ENCODE measurements around the gene KLF11.

KLF11 gene

DNA sequence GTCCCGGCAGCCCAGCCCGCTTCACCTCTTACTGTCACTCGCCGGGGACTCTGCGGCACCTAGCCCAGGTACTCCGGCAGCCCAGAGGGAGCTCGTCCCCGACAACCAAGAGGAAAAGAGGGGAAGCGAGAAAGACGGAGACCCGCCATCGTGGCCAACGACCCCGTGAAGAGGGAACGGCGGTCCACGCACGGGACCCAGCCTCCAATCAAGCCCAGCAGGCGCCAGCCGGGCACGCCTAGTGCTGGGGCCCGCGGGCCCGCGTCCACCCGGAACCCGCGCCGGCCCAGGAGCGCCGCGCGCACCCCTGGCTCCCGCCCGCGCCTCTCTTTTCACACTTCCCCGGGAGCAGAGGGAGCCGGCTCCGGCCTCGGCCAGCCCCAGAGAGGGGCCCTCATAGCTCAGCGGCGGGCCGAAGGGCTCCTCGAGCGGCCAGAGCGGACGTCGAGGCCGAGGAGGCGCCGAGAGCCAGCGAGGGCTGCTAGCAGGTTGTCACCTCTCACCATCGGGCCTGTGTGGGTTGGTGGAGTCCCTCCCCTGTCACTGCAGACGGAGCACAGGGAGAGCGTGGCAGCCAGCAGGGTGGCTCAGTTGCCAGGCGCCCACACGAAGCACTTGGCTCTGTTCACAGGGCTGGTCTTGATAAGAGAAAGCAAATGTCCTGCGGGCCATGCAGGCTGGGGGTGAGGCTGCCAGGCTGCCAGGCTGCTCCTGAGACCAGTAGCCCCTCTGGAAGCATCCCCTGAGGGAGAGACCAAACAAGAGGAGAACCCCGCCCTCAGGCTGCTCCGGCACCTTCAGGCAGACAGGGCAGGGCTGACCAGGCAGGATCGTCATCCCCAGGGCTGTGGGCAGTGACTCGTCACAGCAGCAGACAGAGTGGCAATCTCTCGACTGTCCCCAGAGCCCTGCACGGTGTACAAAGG is 36.9 kb upstream of the KLF11 start:
- no peak overlapping the region for H3K4me3 ChIP-seq (replicated peaks; ENCODE audit: low read depth, low read length)
- DNase-seq (ENCODE audit: extremely low read depth, insufficient read length): no peak
- H3K27me3 ChIP-seq (replicated peaks; ENCODE audit: control insufficient read depth, insufficient read depth, low read length): no peaks in the 10 kb centered on the region; the same call in 1 of the 2 replicates
- H3K36me3 ChIP-seq (ENCODE audit: control insufficient read depth, insufficient read depth, low read length): no peaks in the 10 kb centered on the region
- TF ChIP-seq, protein P1, sequence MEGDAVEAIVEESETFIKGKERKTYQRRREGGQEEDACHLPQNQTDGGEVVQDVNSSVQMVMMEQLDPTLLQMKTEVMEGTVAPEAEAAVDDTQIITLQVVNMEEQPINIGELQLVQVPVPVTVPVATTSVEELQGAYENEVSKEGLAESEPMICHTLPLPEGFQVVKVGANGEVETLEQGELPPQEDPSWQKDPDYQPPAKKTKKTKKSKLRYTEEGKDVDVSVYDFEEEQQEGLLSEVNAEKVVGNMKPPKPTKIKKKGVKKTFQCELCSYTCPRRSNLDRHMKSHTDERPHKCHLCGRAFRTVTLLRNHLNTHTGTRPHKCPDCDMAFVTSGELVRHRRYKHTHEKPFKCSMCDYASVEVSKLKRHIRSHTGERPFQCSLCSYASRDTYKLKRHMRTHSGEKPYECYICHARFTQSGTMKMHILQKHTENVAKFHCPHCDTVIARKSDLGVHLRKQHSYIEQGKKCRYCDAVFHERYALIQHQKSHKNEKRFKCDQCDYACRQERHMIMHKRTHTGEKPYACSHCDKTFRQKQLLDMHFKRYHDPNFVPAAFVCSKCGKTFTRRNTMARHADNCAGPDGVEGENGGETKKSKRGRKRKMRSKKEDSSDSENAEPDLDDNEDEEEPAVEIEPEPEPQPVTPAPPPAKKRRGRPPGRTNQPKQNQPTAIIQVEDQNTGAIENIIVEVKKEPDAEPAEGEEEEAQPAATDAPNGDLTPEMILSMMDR (IDR thresholded peaks at IDR 0.05; ENCODE audit: insufficient read depth, low read length, poor library complexity, severe bottlenecking): no peak

DNA sequence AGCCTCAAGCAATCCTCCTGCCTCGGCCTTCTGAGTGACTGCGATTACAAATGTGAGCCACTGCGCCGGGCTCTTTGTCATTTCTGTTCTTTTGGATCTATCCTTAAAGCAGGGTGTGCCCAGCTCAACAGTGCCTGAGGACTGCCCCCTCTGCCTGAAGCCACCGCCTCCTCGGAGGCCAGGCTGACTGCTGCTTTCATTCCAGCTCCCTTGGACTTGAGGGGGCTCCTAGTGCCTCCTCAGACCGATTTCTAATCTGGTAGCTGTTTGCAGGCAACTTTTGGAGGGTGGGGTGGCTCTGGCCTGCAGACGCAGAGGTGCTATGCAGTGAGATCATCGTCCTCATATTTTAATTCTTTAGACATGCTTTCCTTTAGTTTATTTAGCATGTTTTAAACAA is 35.9 kb upstream of the KLF11 start:
- DNase-seq (ENCODE audit: extremely low read depth, insufficient read length): no peak
- Histone ChIP-seq H3K4me3 (replicated peaks; ENCODE audit: low read depth, low read length) (no peak overlapping the region), H3K27me3 (replicated peaks; ENCODE audit: control insufficient read depth, insufficient read depth, low read length) (no peaks in the 10 kb centered on the region; the same call in 1 of the 2 replicates), H3K36me3 (ENCODE audit: control insufficient read depth, insufficient read depth, low read length) (no peaks in the 10 kb centered on the region)
- TF ChIP-seq, protein P1 (IDR thresholded peaks at IDR 0.05; ENCODE audit: insufficient read depth, low read length, poor library complexity, severe bottlenecking): no peak

DNA sequence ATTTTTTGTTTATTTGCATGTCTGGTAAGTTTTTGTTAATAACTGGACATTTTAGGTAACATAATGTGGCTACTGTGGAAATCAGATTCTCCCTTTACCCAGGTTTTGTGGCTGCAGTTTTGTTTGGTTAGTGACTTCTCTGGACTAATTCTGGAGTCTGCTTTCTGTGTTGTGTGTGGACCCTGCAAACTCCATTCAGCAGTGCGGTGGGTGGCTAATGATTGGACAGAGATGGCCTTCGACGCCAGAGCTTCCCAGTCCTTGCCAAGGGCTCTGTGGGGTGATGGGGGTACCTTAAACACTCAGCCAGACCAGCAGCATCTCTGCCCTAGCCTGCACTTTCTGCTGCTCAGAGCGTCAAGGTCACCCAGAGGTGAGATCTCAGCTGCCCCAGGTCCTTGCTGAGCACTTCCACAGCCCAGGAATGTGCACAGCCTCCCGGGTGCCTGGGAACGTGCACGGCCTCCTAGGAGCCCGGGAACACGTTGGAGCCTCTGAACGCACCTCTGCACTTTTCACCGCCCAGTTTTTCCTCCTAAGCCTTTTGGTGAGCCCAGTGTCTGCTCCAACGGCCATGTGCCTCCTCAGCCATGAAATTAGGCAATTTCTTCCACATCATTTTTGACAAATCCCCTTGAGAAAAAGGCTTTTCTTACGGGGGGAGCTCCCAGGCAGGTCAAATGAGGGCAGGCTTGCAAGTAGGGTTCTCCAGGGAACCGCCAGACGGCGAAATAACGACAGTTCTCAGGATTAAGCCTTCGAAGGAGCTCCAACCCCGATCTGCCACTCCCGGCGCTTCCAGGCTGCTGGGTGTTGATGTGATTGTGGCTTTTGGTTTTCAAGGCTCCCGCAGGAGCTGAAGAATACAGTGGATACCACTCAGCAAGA is 35.2 kb upstream of the KLF11 start:
- no peak for DNase-seq (ENCODE audit: extremely low read depth, insufficient read length)
- Histone ChIP-seq H3K36me3 (ENCODE audit: control insufficient read depth, insufficient read depth, low read length) (no peaks in the 10 kb centered on the region), H3K27me3 (replicated peaks; ENCODE audit: control insufficient read depth, insufficient read depth, low read length) (no peaks in the 10 kb centered on the region; the same call in 1 of the 2 replicates), H3K4me3 (replicated peaks; ENCODE audit: low read depth, low read length) (no peak overlapping the region)
- TF ChIP-seq, protein P1 (IDR thresholded peaks at IDR 0.05; ENCODE audit: insufficient read depth, low read length, poor library complexity, severe bottlenecking): no peak

DNA sequence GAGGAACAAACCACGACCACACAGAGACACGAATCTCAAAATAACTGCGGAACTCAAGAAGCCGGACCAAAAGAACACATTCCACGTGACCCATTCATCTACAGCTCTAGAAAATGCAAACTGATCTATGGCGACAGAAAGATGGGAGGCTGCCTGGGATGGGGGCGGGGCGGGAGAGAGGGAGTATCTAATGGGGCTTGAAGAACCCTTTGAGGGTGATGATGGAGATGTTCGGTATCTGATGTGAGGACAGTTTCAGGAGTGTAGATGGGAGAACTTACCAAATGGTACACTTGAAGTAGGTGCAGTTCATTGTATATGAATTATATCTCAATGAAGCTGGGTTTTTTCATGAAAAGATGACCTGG is 34.6 kb upstream of the KLF11 start:
- no peaks in the 10 kb centered on the region for H3K36me3 ChIP-seq (ENCODE audit: control insufficient read depth, insufficient read depth, low read length)

DNA sequence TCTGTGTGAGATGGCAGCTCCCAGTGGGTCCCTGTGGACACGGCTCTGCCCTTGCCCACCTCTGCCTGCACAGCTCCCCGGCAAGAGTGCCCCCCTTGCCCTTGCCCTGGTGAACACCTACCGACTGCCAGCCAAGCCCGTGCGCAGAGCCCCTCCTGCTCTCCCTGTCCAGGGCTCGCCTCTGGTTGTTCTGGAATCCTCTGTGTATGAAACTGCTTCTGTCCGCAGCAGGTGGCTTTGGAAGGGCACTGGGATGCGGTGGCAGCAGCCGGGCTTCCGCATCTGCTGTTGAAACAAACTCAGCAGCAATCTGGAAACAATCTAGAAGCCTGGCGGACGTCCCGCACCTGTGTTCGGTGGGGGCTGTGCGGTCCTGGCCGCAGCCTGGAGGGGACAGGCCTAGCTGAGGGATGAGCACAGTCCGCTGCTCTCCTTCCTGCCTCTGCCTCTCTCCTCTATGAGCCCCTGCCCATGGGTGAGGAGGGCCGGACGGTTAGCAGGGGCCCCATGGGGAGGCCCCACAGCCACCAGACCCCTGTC is 34.0 kb upstream of the KLF11 start:
- TF ChIP-seq, protein P1 (IDR thresholded peaks at IDR 0.05; ENCODE audit: insufficient read depth, low read length, poor library complexity, severe bottlenecking): no peak
- Histone ChIP-seq H3K36me3 (ENCODE audit: control insufficient read depth, insufficient read depth, low read length) (no peaks in the 10 kb centered on the region), H3K27me3 (replicated peaks; ENCODE audit: control insufficient read depth, insufficient read depth, low read length) (no peaks in the 10 kb centered on the region; the same call in 1 of the 2 replicates), H3K4me3 (replicated peaks; ENCODE audit: low read depth, low read length) (no peak overlapping the region)
- DNase-seq (ENCODE audit: extremely low read depth, insufficient read length): no peak

More for the DNA sequence above, 34.6 kb upstream of the KLF11 start:
- DNase-seq (ENCODE audit: extremely low read depth, insufficient read length): no peak
- Histone ChIP-seq H3K27me3 (replicated peaks; ENCODE audit: control insufficient read depth, insufficient read depth, low read length) (no peaks in the 10 kb centered on the region; the same call in 1 of the 2 replicates), H3K4me3 (replicated peaks; ENCODE audit: low read depth, low read length) (no peak overlapping the region)
- TF ChIP-seq, protein P1 (IDR thresholded peaks at IDR 0.05; ENCODE audit: insufficient read depth, low read length, poor library complexity, severe bottlenecking): no peak

Data from GM06990 (cell line).